HG03342 (cell line): ENCODE results near the gene SH3RF1.
"Not testable (repeated sequence)": the region's sequence is repeated elsewhere in the genome, so short reads cannot be mapped to it uniquely, and the experiment has no call there.

ENCODE experiments used
- ATAC-seq: cut with Tn5 transposase; IDR thresholded peaks from one replicate; pipeline ENCODE4 v1.9.1; 2021; ENCODE audit warnings: mild to moderate bottlenecking, moderate library complexity; ENCODE audit not compliant: unreplicated experiment

SH3RF1 gene

GRCh38 chr4:169270810-169271691 lies at the start of gene SH3RF1:
TSS of gene SH3RF1 (minus strand) at chr4:169270956. CDS start at chr4:169269212, 1,744 bp downstream.
- ATAC-seq = peak; percentile 48

DNA sequence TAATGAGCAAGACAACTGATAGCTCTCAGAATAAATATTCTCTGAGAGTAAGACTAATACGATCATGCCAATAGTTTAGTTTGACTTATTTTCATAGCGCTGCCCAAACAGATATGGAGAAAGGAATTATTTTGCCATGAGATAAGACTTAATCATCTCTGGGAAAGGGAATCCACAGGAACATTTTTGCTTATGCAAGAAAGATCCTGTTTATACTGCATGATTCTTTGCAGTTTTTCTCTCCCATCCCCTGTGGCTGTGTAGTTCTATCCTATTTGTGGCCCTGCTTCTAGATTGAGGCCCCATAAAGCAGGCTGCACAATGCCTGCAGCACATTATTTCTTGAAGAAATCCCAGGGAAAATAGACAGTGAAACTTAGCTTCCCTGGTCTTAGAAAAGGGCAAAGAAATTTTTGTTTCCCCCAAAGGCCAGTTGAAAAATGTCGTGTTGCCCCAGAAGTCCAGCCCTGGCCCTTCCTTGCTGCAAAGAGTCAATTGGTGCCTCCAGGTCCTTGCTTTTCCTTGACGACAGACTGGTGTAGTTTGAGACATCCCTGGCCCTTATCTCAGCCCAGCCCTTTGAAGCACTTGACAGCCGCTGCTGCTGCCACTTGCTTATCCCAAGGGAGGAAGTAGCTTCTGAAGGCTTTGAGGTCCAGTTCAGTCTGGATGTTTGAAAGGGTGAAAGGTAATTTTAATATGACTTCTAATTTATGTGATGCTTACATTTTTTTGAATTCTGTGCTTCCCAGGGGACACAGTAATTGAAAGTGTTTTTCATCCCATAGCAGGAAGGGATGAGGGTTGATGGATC lies 45.0 kb upstream of the SH3RF1 start:
- no peak for ATAC-seq

- ATAC-seq = no peak
Observed at GRCh38 chr4:169314906-169315305, 44.1 kb upstream of the SH3RF1 start.

DNA sequence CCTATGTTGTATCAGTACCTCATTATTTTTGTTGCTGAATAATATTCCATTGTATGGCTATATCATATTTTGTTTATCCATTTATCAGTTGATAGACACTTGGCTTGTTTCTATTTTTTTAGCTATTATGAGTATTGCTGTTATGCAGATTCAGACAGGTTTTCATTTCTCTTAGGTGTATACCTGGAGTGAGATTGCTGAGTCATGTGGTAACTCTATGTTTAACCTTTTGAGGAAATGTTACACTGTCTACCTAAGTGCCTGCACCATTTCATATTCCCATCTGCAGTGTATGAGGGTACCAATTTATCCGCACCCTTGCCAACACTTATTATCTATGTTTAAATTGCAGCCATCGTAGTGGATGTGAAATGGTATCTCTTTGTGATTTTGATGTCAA lies 43.0 kb upstream of the SH3RF1 start:
- no peak for ATAC-seq

- no peak for ATAC-seq
Observed at GRCh38 chr4:169312690-169313422, 42.1 kb upstream of the SH3RF1 start.

DNA sequence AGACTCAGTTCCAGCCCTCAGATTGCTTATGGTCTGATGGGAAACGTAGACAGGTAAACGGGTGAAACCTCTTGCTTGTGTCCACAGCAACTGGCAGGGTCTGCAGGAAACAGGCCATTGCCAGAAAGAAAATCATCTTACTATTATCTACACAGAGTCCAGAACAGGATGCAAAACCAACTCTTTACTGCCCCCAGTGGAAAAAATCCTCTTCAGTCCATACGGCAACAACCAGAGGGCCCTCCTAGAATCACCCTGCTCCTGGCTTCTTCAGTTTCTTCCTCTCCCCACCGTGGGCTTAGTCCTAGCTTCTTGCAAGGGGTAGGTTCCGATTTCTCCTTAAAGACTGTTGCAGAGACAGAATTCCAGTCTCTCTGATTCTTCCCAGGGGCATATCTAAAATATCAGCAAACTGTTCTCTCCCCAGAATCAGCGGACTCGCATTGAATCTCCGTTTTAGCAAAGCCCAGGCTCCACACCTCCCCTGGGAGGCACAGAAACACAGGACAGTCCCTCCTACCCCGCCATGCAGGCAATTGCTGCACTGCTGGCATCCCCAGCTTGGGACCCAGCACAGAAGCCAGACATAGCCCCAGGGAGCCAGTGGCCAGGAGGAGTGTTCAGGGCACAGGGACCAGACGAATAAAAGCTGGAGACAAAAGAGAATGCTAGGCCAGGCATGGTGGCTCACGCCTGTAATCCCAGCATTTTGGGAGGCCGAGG lies 41.0 kb upstream of the SH3RF1 start:
- ATAC-seq = peak; percentile 92

GRCh38 chr4:169309326-169309967 lies 38.7 kb upstream of the SH3RF1 start:
- no peak for ATAC-seq

- ATAC-seq = no peak
Observed at GRCh38 chr4:169307576-169307975, 36.8 kb upstream of the SH3RF1 start.

- no peak for ATAC-seq
Observed at GRCh38 chr4:169305651-169306050, 34.9 kb upstream of the SH3RF1 start.

- ATAC-seq = no peak
Observed at GRCh38 chr4:169305173-169305572, 34.4 kb upstream of the SH3RF1 start.

DNA sequence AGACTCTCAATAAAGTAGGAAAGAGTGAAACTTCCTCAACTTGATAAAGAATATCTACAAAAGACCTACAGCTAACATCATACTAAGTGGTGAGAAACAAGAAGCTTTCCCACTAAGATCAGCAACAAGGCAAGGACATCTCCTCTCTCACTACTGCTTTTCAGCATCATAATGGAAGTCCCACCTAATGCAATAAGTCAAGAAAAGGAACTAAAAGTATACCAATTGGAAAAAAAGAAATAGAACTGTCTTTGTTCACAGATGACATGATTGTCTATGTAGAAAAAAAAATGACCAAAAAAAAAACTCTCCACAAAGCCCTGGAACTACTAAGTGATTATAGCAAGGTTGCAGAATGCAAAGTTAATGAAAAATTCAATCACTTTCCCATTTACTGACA lies 25.1 kb upstream of the SH3RF1 start:
- no peak for ATAC-seq

DNA sequence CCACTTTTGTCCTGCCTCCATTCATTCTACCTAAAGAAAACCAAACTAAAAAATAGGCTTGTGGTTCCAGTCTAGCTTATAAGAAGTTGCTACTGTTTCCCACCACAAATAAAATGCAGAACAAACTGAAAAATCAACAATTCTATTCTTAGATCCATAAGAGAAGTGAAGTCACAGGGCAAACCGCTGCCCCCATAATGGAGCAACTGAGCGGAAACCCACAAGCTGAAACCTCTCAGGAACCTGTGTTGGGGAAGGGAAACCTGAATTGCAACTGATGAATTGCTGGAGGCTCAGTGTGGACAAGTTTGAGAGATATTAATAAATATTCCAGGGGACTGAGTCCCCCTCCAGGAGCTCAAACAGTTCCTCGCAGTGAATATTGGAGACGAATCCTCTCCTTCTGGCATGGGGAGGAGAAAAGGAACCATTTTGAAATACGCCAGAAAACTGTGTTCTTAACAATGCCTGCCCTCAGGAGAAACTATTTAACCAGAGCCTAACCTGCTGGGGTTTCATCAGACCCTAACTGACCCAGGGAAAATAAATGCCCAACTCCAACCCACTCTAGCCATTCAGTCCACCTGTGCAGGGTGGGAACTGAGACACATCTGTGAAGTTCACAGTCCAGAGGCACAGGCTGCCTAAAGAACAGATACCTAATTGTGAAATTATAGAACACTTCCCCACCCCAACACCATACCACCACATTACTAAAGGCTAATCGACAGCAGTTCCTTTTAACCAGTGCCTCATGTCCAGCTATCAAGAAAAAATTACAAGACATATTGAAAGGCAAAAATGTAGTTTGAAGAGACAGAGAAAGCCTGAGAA lies 22.8 kb upstream of the SH3RF1 start:
- peak; percentile 85 for ATAC-seq

DNA sequence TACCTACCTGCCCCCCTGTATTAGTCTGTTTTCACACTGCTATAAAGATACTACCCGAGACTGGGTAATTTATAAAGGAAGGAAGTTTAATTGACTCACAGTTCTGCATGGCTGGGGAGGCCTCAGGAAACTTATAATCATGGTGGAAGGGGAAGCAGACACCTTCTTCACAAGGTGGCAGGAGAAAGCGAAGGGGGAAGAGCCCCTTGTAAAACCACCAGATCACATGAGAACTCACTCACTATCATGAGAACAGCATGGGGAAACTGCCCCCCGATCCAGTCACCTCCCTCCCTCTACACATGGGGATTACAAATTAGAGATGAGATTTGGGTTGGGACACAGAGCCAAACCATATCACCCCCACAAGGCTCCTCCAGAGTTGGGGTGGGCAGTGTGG lies 17.2 kb upstream of the SH3RF1 start:
- ATAC-seq = not testable (repeated sequence)

GRCh38 chr4:169286562-169287301 lies 16.0 kb upstream of the SH3RF1 start:
- ATAC-seq = peak; percentile 70

GRCh38 chr4:169283114-169283509 lies 12.4 kb upstream of the SH3RF1 start:
- ATAC-seq = no peak

DNA sequence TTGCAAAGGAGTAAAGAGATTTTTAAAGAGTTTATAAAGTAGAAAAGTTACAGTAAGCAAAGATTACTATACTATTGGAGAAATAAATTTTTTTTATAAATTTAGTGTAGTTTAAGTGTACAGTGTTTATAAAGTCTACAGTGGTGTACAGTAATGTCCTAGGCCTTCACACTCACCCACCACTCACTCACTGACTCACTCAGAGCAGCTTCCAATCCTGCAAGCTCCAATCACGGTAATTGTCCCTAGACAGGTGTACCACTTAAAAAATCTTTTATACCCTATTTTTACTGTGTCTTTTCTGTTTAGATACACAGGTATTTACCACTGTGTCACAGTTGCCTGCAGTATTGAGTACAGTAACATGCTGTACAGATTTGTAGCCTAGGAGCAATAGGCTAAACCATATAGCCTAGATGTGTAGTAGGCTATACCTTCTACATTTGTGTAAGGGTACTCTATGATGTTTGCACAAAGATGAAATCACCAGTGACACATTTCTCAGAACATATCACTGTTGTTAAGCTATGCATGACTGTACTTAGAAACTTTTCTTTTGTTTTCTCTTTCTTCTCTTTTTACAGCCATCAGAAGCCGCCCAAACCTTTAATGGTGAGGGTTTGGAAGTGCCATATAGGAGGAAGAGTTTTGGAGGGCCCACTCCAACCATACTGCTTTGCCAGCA lies 11.8 kb upstream of the SH3RF1 start:
- ATAC-seq = no peak

DNA sequence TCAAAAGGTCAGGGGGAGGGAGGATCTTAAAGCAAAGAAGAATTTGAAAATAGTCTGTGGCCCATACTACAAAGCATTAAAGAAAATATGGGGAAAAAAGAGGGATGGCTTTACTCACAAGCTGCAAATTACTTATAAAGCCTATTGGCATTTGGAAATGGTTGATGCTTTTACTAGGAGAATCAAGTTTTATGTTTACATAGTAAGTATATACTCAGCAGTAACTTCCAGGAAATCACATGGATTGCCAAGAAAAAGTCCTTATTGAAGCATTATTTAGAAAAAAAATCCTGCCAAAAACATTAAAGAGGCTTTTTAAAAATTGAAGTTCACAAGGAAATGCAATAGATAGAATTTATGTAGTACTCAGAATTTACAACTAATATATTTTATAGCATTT lies 8.4 kb upstream of the SH3RF1 start:
- ATAC-seq = no peak

- no peak for ATAC-seq
Observed at GRCh38 chr4:169278624-169279023, 7.9 kb upstream of the SH3RF1 start.
